T-helper 1 cell treated with Interleukin-12 subunit alpha and Interleukin-12 subunit beta and Interleukin-4 antibody, amounts not matched to agents 30 ng/mL and 1 ng/mL, for 36 hours (primary cell): ENCODE data around the gene MMS22L. TPM values are rescaled to one million over a fixed set of nuclear protein-coding genes. Genes with fewer than 3 reads are reported as not detected.

Experiments
- intact Hi-C: fragments of 100-400 bp; cut with micrococcal nuclease; formaldehyde crosslinking; loops from one replicate; pipeline ENCODE4 v1.15.1; 2024
- total RNA-seq: library from RNA; stranded (reverse); gene quantifications from 2 replicates; pipeline ENCODE4 v1.2.3, GENCODE V29; 2022

Gene MMS22L
- total RNA-seq, 1 donor from 2014 or later = 45.6 TPM

DNA sequence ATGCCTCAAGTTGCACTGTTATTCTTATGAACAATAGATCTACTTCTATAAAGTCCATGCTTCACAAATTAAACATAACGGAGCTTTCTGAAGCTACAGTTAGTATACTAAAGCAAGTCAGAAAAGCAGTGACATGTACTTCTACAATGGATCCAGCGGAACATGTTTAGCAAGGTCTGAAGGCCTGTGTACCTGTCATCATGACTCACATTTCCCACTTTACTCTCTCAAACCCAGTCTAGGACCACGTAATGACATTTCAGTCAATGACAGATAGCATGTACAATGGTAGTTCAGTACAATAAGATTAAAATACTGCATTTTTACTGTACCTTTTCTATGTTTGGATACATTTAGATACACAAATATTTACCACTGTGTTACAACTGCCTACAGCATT, 132.1 kb downstream of the MMS22L start:
- intact Hi-C loops = no loop called here

DNA sequence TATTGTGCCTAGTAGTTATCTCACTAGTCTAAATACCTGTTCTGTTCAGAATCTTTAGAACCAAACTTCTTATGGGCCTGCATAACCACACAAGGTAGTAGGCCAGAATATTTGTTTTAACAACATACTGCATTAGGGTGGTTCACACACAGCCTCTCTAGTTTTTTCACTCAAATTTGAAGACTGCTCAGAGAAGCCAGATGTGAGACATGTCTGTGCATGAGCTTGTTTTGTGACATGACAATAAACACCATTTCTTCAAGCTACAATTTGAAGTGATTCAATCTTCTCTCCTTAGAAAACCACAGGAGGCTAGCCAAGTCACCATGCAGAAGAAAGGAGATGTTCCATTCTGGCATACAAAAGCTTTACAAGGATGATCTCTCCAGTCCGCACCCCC, 135.6 kb downstream of the MMS22L start:
- intact Hi-C loops = no loop called here

DNA sequence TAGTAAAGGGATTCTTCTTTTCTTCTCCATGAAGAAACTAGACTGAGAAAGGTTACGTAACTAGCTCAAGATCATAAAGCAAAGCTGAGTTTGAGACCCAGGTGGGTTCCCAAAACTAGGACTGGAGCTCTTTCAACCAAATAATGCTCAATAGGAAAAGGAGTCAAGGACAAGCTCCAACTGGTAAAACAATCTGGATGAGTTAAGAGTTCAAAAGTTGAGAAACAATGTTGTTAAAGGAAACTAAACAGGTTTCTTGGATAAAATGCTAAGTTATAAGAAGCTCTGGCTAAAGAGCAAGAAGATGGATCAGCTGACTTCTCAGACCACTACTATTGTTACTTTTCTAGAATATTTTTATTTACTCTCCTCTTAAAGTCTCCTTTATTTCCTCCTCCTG, 137.3 kb downstream of the MMS22L start:
- intact Hi-C loops = no loop called here

- intact Hi-C loops = no loop called here
Observed at GRCh38 chr6:97141756-97142155, 141.3 kb downstream of the MMS22L start.

DNA sequence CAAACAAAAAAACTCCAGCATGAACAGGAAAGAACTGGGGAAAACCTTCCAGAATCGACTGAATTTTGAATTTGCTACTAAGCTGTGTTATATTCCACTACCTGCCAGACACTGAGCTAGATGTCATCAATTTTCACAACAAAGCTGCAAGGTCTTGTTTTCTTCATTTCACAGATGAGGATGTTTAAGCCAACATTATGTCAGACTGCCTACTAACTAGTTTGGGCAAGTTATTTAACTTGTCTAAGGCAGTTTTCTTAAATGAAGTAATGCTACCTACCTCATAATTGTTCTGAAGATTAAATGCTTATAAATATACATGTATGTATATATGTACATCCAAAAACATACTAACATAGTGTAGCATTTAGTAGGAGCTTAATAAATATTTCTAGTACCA, 144.4 kb downstream of the MMS22L start:
- intact Hi-C loops = no loop called here

GRCh38 chr6:97136626-97137358, 146.2 kb downstream of the MMS22L start:
- intact Hi-C loops = no loop called here

- intact Hi-C loops = no loop called here
Observed at GRCh38 chr6:97133067-97133466, 149.9 kb downstream of the MMS22L start.

- intact Hi-C loops = no loop called here
Observed at GRCh38 chr6:97129106-97129505, 153.9 kb downstream of the MMS22L start.

GRCh38 chr6:97128507-97128906, 154.5 kb downstream of the MMS22L start:
- intact Hi-C loops = no loop called here

- intact Hi-C loops = no loop called here
Observed at GRCh38 chr6:97123652-97124051, 159.4 kb downstream of the MMS22L start.

DNA sequence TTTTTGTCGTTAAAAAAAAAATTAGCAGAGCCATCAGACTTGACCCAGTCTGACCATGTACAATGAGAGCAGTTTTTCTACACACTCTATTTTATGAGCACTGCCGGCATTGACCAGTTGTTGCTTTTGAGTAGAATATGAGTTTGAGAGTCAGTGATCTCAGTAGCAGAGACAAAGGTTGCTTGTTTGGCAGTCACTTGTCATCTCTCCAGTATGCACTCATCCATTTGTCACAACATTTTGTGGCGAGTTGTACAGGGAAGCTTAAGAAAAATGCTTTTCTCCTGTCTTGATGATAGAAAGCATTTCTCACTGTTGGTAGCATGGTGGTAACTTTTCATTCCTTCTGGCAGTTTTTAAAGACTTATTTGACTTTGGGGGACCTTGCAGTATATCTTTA, 159.9 kb downstream of the MMS22L start:
- intact Hi-C loops = no loop called here

DNA sequence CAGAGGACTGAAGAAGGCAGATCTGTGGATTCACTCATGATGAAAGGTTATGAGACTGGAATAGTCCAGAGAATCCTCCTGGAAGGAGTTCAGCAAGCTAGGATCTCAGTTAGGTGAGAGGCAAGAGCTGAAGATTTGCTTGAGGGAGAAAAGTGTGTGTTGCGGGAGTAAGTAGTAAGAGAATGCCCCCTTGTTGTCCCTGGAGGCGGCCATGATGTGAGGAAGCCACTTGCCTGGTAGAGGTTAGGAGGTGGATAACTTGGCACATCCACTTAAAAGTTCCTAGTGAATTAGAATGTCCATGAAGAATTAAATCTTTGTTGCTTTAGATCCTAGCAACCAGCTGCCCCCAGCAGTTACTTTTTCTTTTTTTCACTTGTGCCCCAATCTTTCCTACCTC, 162.5 kb downstream of the MMS22L start:
- intact Hi-C loops = no loop called here

- intact Hi-C loops = no loop called here
Observed at GRCh38 chr6:97114645-97115044, 168.4 kb downstream of the MMS22L start.

DNA sequence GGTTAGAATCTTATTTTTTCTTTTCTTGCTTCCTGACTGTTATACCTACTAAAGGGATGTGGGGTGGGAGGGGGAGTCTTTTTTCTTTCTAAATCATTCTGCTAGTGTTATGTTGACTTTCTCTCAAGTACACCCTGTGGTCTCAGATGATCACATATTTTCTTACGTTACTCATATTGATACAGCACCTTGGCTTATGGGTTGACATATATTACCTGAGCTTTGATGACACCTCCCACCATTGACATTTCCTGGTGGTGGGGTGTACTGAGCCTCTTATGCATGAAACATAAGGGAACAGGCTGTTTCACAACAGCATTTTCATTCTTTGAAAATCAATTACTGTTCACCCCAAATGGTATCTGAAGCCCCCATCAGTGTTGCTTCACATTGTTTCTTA, 169.8 kb downstream of the MMS22L start:
- intact Hi-C loops = no loop called here

DNA sequence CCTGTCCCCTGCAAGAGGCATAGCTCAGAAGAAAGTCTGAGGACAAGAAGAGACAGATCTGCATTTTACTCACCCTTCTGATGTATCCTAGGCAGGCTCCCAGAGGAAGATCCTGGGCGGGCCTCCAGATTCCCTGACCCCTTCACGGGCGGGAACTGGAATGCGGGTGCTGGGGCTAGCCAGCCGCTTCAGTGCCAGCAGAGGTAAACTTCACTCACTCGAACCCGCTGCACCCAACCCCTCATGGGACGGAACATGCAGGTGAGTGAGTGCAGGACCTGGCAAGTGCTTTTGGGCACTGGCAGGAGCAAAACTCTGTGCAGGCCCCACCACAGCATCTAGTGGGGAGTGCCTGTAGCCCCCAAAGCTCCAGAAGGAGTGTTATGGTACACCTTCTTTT, 171.8 kb downstream of the MMS22L start:
- intact Hi-C loops = no loop called here

GRCh38 chr6:97110626-97111025, 172.4 kb downstream of the MMS22L start:
- intact Hi-C loops = no loop called here

DNA sequence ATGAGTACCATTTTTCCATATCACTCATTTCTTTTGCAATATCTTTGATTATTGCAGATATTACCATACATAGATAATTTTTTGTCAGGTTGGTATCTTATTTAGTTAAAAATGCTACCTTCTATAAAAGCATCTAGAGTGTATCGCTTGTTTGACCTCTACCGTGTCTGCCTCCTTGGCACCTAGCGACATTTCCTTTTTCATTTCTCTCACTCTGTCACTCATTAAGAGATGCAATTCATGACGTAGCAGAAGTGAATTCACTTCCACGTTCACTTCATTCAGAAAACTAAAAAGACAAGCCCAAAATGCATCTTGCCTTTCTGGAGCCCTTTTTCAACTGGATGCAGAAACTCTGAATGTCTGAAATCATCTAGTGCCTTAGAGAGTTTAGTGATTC, 172.9 kb downstream of the MMS22L start:
- intact Hi-C loops = no loop called here

GRCh38 chr6:97109444-97109843, 173.6 kb downstream of the MMS22L start:
- intact Hi-C loops = no loop called here

GRCh38 chr6:97102145-97102790, 180.7 kb downstream of the MMS22L start:
- intact Hi-C loops = no loop called here

DNA sequence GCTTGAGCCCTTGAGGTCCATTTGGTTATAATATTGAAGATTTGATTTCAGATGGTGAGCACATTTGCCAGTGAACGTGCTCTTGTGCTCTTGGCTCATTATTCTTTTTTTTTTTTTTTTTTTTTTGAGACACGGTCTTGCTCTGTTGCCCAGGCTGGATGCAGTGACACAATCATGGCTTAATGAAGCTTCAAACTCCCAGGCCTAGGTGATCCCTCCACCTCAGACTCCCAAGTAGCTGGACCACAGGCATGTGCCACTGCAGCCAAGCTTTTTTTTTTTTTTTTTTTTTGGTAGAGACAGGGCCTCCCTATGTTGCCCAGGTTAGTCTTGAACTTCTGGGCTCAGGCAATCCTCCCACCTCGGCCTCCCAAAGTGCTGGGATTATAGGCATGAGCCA, 182.3 kb downstream of the MMS22L start:
- intact Hi-C loops = no loop called here

GRCh38 chr6:97097068-97098047, 185.7 kb downstream of the MMS22L start:
- intact Hi-C loops = no loop called here

- intact Hi-C loops = no loop called here
Observed at GRCh38 chr6:97095311-97095850, 187.6 kb downstream of the MMS22L start.
